SIG-M5 treated with dmso at 0.1 percent for 504 hours (cell line): ENCODE data around the gene CYP8B1.
A peak's percentile ranks its signal among the peaks of the same experiment; 100 is the strongest.

Experiments
- DNase-seq: peaks from one replicate; lab custom pipeline; 2025; ENCODE audit not compliant: unreplicated experiment; lab: John Stamatoyannopoulos, UW

CYP8B1 gene, protein sequence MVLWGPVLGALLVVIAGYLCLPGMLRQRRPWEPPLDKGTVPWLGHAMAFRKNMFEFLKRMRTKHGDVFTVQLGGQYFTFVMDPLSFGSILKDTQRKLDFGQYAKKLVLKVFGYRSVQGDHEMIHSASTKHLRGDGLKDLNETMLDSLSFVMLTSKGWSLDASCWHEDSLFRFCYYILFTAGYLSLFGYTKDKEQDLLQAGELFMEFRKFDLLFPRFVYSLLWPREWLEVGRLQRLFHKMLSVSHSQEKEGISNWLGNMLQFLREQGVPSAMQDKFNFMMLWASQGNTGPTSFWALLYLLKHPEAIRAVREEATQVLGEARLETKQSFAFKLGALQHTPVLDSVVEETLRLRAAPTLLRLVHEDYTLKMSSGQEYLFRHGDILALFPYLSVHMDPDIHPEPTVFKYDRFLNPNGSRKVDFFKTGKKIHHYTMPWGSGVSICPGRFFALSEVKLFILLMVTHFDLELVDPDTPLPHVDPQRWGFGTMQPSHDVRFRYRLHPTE

GRCh38 chr3:42875325-42876151, at the start of gene CYP8B1:
Gene CYP8B1 (minus strand): TSS chr3:42875879. CDS start chr3:42875816, 63 bp downstream.
- DNase-seq, result no peak

GRCh38 chr3:42923606-42924005, 47.9 kb upstream of the CYP8B1 start:
- DNase-seq, result no peak

GRCh38 chr3:42914771-42915515, 39.3 kb upstream of the CYP8B1 start:
- no peak for DNase-seq

GRCh38 chr3:42911551-42911950, 35.9 kb upstream of the CYP8B1 start:
- DNase-seq, result no peak

- no peak for DNase-seq
Measured at GRCh38 chr3:42908675-42909074, 33.0 kb upstream of the CYP8B1 start.

DNA sequence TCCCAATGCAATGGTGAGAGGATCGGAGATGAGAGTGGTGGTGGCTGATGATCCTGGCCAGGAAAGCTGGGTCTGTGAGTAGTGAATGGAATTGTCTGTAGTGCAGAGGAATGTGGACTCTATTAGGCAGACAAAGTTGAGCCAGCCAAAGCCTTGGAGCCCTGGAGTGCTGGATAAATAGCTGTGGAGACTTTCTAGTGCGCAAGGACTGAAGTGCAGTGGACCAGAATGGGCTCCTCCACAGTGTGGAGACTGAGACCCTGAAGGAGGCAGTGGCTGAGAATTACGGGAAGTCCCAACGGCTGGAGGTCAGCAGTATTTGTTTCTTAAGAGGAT, 31.1 kb upstream of the CYP8B1 start:
- no peak for DNase-seq

GRCh38 chr3:42906070-42906847, 30.6 kb upstream of the CYP8B1 start, which contains the start of gene ZNF662:
Gene ZNF662 (plus strand): TSS chr3:42906142. CDS start chr3:42908115, 1,973 bp downstream.
- no peak for DNase-seq

DNA sequence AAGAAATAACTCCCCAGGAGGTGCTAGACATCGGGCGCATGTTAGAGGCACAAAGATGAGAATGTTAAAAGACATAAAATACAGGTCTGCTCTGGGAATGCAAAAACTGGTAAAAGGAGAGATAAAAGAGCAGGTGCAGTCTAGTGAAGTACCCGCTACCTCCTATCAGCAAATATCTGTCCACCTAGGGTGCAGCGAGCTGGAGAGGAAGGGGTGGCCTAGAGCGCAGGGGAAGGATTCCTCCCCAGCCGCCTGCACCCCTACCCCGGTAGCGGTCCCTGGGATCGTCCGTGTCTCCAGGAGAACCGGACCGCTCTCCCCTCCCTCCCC, 30.0 kb upstream of the CYP8B1 start:
- DNase-seq, result no peak

- DNase-seq, result no peak
Measured at GRCh38 chr3:42904076-42904475, 28.4 kb upstream of the CYP8B1 start.

GRCh38 chr3:42902257-42902656, 26.6 kb upstream of the CYP8B1 start:
- DNase-seq, result no peak

GRCh38 chr3:42901073-42901415, 25.4 kb upstream of the CYP8B1 start:
- no peak for DNase-seq

- peak; percentile 28 for DNase-seq
Measured at GRCh38 chr3:42900226-42901072, 24.8 kb upstream of the CYP8B1 start.

DNA sequence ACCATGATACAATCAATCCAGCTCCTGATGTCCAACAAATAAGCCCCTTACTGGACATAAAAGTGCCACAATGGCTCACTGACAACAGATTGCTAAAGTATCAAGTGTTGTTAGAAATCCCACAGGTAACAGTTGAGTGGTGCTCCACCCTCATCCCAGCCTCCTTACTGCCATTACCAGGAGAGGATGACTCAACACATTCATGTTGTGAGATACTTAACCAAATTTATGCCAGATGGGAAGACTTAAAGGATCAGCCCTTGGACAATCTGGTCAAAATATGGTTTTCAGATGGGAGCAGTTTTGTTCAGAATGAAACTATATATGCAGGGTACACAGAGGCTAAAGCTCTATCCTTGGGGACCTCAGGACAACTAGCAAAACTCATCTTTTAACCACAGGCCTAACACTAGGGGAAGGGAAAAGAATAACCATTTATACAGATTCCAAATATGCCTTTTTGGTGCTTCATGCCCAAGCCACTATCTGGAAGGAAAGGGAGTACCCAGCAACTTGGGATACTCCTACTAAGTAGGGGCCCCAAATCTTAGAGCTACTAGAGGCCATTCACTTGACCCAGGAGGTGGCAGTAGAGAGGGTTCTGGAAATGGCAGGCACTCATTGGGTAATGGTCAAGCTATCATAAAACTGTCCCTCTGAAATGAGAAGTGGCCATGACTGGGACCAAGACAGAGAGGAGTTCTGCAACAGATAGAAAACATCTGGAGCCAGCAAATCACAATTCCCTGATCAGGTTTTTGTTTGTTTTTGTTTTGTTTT, 23.4 kb upstream of the CYP8B1 start:
- no peak for DNase-seq

DNA sequence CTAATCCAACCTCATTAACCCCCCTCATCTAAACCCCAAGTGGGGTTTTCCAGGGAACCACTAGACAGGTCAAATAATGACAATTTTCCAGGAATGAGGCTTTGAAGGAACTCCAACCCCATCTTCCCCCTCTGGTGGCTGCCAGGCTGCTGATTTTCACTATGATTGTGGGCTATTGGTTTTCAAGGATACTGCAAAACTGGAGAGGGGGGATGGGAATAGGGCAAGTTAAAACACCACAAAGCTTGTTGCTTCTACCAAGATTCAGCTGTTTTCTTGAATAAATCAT, 19.8 kb upstream of the CYP8B1 start:
- DNase-seq, result no peak

DNA sequence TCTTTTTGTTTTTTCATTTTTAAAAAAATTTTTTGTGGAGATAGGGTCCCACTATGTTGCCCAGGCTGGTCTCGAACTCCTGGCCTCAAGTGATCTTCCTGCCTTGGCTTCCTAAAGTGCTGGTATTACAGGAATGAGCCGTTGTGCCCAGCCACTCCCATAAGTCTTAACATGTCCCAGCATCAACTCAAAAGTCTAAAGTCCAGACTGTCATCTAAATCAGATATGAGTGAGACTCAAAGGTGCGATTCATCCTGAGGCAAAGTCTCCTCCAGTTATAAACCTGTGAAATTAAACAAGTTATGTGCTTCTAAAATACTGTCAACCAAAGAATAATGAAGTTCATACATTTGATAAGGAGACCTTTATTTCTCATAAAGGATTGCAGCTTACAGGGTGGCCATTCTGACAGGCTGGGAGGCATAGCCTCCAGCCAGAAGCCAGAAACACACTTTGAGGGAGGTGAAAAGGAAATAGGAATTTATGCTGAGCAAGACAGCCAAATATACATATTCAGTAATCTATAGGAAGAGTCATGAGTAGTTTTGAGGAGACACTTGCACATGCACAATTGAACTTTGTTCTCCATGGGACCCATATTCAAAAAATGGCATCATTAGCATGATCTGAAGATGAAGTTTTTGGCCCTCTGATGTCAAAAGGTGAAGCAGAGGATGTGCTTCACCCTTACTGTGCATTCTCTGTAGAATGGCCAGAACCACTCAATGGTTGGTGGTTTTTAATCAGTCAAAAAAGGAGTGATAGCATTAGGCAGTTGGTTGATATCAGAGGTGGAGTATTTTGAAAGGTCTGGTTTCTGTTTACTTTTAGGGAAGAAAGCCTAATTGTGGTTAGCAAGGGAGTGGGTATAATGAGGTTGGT, 19.3 kb upstream of the CYP8B1 start:
- DNase-seq, result no peak

DNA sequence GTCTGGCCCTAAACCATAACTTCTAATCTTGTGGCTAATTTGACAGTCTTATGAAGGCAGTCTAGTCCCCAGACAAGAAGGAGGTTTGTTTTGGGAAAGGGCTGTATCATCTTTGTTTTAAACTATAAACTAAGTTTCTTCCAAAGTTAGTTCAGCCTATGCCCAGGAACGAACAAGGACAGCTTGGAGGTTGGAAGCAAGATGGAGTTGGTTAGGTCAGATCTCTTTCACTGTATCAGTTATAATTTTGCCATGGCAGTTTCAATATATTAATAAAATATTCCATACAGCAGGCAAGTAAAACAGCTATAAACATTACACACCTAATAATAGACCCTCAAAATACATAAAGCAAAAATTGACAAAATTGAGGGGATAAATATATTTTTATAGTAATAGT, 17.1 kb upstream of the CYP8B1 start:
- DNase-seq, result no peak

- DNase-seq, result no peak
Measured at GRCh38 chr3:42892169-42892568, 16.5 kb upstream of the CYP8B1 start.

DNA sequence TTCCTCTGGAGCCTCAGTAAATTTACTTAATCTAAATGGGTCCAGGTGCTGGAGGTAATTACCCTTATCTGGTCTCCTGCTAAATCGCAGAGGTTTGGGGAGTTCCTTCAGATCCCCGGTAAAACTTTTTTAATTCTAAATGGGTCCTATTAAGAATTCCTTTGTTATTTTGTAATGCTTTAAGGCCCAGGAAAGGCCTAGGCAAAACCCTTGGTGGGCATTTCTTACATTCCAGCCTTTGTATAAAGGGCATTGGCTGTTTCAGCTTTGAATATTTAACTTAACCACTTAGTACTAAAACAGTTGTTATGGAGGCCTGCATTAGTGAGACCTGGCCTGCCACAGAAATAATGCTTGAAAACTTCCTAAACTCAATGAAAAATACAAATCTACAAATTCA, 15.4 kb upstream of the CYP8B1 start:
- DNase-seq, result no peak
